ENCODE measurements around the gene PHLDB2. TPM values are rescaled to one million over a fixed set of nuclear protein-coding genes. Genes with fewer than 3 reads are reported as not detected.

Gene PHLDB2
- total RNA-seq, 1 donor from 2014 or later: 0.80 TPM

GRCh38 chr3:111902534-111902933 is 43.5 kb downstream of the PHLDB2 start:
- intact Hi-C loops (cut with micrococcal nuclease): no loop called here
- peaks cover 1% of the 10 kb centered on the region for H3K27me3 Mint-ChIP-seq (ENCODE audit: low read depth)
- no peak for DNase-seq (ENCODE audit: low spot score)
- no peaks in the 10 kb centered on the region for H3K9me3 Mint-ChIP-seq
- peaks cover 13% of the 10 kb centered on the region for H3K4me1 Mint-ChIP-seq (ENCODE audit: low read depth)
- H3K27ac Mint-ChIP-seq: no peak overlapping the region
- no peaks in the 10 kb centered on the region for H3K36me3 Mint-ChIP-seq (ENCODE audit: low read depth)
- H3K4me3 Mint-ChIP-seq (ENCODE audit: low read depth): no peak overlapping the region

DNA sequence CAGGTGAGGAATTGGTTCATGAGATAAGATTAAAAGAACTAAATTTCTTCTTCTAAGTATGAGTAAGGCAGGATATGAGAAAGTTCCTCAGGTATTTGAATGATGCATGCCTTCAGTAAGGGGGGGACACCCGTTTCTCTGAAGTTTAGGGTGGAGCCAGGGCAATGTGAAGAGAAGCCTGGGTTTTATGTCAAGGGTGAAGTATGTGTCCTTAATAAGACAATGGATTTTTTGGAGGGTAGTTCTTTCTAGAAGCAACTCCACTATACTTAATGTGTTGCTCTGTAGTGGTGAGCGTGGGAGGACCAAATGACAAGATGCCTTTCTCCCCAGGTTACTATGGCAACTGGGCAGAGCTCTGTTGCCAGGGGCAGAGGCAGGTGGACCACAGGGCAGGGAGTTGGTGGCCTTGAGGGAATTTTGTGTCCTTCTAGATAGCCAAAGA is 44.0 kb downstream of the PHLDB2 start:
- Mint-ChIP-seq H3K27ac (no peak overlapping the region), H3K4me3 (ENCODE audit: low read depth) (no peak overlapping the region), H3K4me1 (ENCODE audit: low read depth) (peaks cover 13% of the 10 kb centered on the region), H3K27me3 (ENCODE audit: low read depth) (peaks cover 1% of the 10 kb centered on the region), H3K9me3 (no peaks in the 10 kb centered on the region), H3K36me3 (ENCODE audit: low read depth) (no peaks in the 10 kb centered on the region)
- intact Hi-C loops (cut with micrococcal nuclease): no loop called here
- no peak for DNase-seq (ENCODE audit: low spot score)

DNA sequence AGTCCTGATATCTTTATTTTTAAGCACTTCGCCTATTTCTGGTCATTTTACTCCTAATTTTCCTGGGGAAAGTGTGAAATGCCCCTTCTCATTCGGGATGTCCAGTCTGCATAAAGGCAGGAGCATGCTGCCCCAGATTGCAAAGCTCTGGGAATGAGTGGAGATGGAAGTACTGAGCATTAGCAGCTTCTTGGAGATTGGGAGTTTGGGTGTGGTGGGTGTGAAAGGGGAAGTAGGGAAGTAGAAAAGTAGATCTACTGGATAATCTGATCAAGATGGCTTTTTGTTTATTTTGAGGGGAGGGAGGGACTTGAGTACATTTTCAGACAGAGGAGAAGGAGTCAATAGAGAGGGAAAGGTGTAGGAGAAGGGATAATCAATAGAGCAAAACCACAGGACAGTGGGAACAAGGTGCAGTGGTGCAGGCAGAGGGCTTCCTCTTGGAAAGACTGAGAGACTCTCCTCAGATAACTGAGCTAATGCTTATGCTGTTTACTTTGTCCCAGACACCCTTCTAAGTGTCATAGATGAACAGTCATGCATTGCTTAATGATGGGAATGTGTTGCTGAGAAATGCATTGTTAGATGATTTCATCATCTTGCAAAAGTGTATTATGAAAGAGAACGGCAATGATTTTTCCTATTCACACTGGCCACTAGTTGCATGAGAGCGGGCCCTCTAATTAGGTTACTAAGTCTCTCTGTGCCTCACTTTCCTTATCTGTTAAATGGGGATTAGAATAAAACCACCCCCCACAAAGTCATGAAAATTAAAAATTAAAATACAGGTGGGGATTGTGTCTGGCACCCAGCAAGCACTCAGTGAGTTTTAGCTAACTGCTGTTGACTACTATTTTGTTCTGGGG is 45.5 kb downstream of the PHLDB2 start:
- no peak overlapping the region for H3K27ac Mint-ChIP-seq
- no peaks in the 10 kb centered on the region for H3K36me3 Mint-ChIP-seq (ENCODE audit: low read depth)
- intact Hi-C loops (cut with micrococcal nuclease): no loop called here
- DNase-seq (ENCODE audit: low spot score): no peak
- H3K4me3 Mint-ChIP-seq (ENCODE audit: low read depth): no peak overlapping the region
- peaks cover 13% of the 10 kb centered on the region for H3K4me1 Mint-ChIP-seq (ENCODE audit: low read depth)
- H3K9me3 Mint-ChIP-seq: no peaks in the 10 kb centered on the region
- peaks cover 1% of the 10 kb centered on the region for H3K27me3 Mint-ChIP-seq (ENCODE audit: low read depth)

- H3K36me3 Mint-ChIP-seq (ENCODE audit: low read depth): no peaks in the 10 kb centered on the region
- no peak for DNase-seq (ENCODE audit: low spot score)
- H3K27me3 Mint-ChIP-seq (ENCODE audit: low read depth): peaks cover 10% of the 10 kb centered on the region
- H3K4me1 Mint-ChIP-seq (ENCODE audit: low read depth): peaks cover 6% of the 10 kb centered on the region
- intact Hi-C loops (cut with micrococcal nuclease): no loop called here
- H3K4me3 Mint-ChIP-seq (ENCODE audit: low read depth): no peak overlapping the region
- no peaks in the 10 kb centered on the region for H3K9me3 Mint-ChIP-seq
- H3K27ac Mint-ChIP-seq: no peak overlapping the region
Measured at GRCh38 chr3:111906656-111907055, 47.6 kb downstream of the PHLDB2 start.

- no peak overlapping the region for H3K27ac Mint-ChIP-seq
- no peaks in the 10 kb centered on the region for H3K36me3 Mint-ChIP-seq (ENCODE audit: low read depth)
- H3K4me1 Mint-ChIP-seq (ENCODE audit: low read depth): peaks cover 6% of the 10 kb centered on the region
- intact Hi-C loops (cut with micrococcal nuclease): no loop called here
- no peak for DNase-seq (ENCODE audit: low spot score)
- no peaks in the 10 kb centered on the region for H3K9me3 Mint-ChIP-seq
- peaks cover 14% of the 10 kb centered on the region for H3K27me3 Mint-ChIP-seq (ENCODE audit: low read depth)
- no peak overlapping the region for H3K4me3 Mint-ChIP-seq (ENCODE audit: low read depth)
Measured at GRCh38 chr3:111907151-111907550, 48.1 kb downstream of the PHLDB2 start.

DNA sequence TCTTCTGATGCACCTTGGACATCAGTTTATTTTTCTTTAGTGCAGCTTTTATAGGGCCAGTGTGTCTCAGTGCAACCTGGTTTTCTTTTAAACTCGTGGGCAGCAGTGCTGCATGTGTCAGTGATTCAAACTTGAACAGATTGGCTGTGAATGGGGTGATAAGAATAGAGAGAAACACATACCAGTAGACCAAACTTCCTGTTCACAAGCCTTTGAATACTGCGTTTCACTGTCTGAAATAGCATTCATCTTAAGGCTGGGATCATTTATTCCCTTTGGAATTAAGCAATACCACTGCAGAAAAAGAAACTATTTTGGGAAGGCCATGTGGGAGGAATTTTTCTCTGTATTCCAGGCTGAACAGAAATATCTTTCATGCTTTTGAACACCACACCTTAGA is 51.7 kb downstream of the PHLDB2 start:
- no peaks in the 10 kb centered on the region for H3K9me3 Mint-ChIP-seq
- no peak overlapping the region for H3K27ac Mint-ChIP-seq
- no peak overlapping the region for H3K4me3 Mint-ChIP-seq (ENCODE audit: low read depth)
- peaks cover 18% of the 10 kb centered on the region for H3K27me3 Mint-ChIP-seq (ENCODE audit: low read depth)
- intact Hi-C loops (cut with micrococcal nuclease): no loop called here
- no peaks in the 10 kb centered on the region for H3K36me3 Mint-ChIP-seq (ENCODE audit: low read depth)
- H3K4me1 Mint-ChIP-seq (ENCODE audit: low read depth): peaks cover 2% of the 10 kb centered on the region
- DNase-seq (ENCODE audit: low spot score): no peak

- intact Hi-C loops (cut with micrococcal nuclease): no loop called here
- Mint-ChIP-seq H3K27me3 (ENCODE audit: low read depth) (peaks cover 22% of the 10 kb centered on the region), H3K27ac (no peak overlapping the region), H3K36me3 (ENCODE audit: low read depth) (no peaks in the 10 kb centered on the region), H3K4me1 (ENCODE audit: low read depth) (peaks cover 2% of the 10 kb centered on the region), H3K4me3 (ENCODE audit: low read depth) (no peak overlapping the region), H3K9me3 (no peaks in the 10 kb centered on the region)
- no peak for DNase-seq (ENCODE audit: low spot score)
Measured at GRCh38 chr3:111911446-111911845, 52.4 kb downstream of the PHLDB2 start.

DNA sequence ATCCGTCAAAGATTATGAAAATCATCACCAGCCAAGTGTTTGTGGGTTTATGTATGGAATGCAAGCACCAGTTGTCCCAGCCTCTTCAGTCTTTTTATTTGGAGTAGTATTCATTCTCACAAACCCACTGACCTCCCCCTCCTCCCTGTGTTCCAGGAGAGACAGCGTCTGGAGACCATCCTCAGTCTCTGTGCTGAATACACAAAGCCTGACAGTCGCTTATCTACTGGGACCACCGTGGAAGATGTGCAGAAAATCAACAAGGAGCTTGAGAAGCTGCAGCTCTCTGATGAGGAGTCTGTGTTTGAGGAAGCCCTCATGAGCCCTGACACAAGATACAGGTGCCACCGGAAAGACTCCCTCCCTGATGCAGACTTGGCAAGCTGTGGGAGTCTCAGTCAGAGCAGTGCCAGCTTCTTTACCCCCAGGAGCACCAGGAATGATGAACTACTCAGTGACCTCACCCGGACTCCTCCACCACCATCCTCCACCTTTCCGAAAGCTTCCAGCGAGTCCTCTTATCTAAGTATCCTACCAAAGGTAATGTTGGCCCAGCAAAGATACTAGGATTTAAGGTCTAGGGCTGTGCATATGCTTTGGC is 54.2 kb downstream of the PHLDB2 start:
- Mint-ChIP-seq H3K36me3 (ENCODE audit: low read depth) (no peaks in the 10 kb centered on the region), H3K27me3 (ENCODE audit: low read depth) (peaks cover 21% of the 10 kb centered on the region), H3K27ac (no peak overlapping the region), H3K9me3 (no peaks in the 10 kb centered on the region), H3K4me3 (ENCODE audit: low read depth) (no peak overlapping the region), H3K4me1 (ENCODE audit: low read depth) (peaks cover 2% of the 10 kb centered on the region)
- DNase-seq (ENCODE audit: low spot score): no peak
- intact Hi-C loops (cut with micrococcal nuclease): no loop called here

DNA sequence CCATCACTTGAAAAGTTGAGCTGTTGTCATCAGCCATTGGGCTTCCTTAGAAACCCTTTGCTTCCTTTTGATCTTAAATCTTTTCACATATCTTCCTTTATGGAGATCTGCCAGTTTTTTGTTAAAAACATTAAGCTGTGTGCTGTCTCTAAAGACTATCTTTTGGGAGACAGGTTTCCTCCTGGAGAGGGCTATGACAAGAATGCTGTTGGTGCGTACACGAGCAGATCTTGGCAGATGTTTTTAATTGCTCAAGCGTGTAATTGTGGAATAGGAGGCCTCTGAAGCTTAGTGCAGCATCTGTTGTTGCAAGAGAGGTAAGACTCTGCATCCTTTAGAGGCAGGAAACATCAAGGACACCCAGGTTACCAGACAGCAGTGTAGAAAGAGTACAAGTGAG is 56.8 kb downstream of the PHLDB2 start:
- no peak for DNase-seq (ENCODE audit: low spot score)
- H3K9me3 Mint-ChIP-seq: no peaks in the 10 kb centered on the region
- H3K4me3 Mint-ChIP-seq (ENCODE audit: low read depth): no peak overlapping the region
- H3K36me3 Mint-ChIP-seq (ENCODE audit: low read depth): no peaks in the 10 kb centered on the region
- no peaks in the 10 kb centered on the region for H3K4me1 Mint-ChIP-seq (ENCODE audit: low read depth)
- intact Hi-C loops (cut with micrococcal nuclease): no loop called here
- H3K27ac Mint-ChIP-seq: no peak overlapping the region
- peaks cover 24% of the 10 kb centered on the region for H3K27me3 Mint-ChIP-seq (ENCODE audit: low read depth)

GRCh38 chr3:111917300-111917699 is 58.2 kb downstream of the PHLDB2 start:
- Mint-ChIP-seq H3K4me1 (ENCODE audit: low read depth) (no peaks in the 10 kb centered on the region), H3K27ac (no peak overlapping the region), H3K4me3 (ENCODE audit: low read depth) (no peak overlapping the region), H3K27me3 (ENCODE audit: low read depth) (peaks cover 15% of the 10 kb centered on the region), H3K9me3 (no peaks in the 10 kb centered on the region), H3K36me3 (ENCODE audit: low read depth) (no peaks in the 10 kb centered on the region)
- no peak for DNase-seq (ENCODE audit: low spot score)
- intact Hi-C loops (cut with micrococcal nuclease): no loop called here

- no peak overlapping the region for H3K4me3 Mint-ChIP-seq (ENCODE audit: low read depth)
- DNase-seq (ENCODE audit: low spot score): no peak
- H3K36me3 Mint-ChIP-seq (ENCODE audit: low read depth): no peaks in the 10 kb centered on the region
- H3K27ac Mint-ChIP-seq: no peak overlapping the region
- peaks cover 11% of the 10 kb centered on the region for H3K27me3 Mint-ChIP-seq (ENCODE audit: low read depth)
- no peaks in the 10 kb centered on the region for H3K9me3 Mint-ChIP-seq
- intact Hi-C loops (cut with micrococcal nuclease): no loop called here
- peaks cover 4% of the 10 kb centered on the region for H3K4me1 Mint-ChIP-seq (ENCODE audit: low read depth)
Measured at GRCh38 chr3:111919370-111920065, 60.5 kb downstream of the PHLDB2 start.

DNA sequence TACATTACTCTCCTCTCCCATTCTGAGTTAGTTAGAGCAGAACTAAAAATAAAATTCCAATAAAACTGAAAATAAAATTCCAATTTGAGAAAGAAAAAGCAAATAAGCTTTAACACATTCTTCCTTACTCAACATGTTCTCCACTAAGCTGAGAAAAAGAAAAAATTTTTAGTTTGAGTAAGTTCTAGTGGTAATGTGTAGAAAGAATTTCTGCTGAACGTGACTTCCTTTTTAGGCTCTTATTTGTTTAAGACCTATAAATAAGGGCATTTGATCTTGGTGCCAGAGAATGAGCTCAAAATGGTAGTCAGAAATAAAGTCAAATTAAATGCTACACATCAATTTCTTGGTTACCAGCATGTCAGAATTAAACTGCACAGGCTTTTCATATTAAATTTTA is 62.1 kb downstream of the PHLDB2 start:
- Mint-ChIP-seq H3K27ac (no peak overlapping the region), H3K4me3 (ENCODE audit: low read depth) (no peak overlapping the region), H3K9me3 (no peaks in the 10 kb centered on the region), H3K4me1 (ENCODE audit: low read depth) (peaks cover 4% of the 10 kb centered on the region), H3K27me3 (ENCODE audit: low read depth) (peaks cover 7% of the 10 kb centered on the region), H3K36me3 (ENCODE audit: low read depth) (no peaks in the 10 kb centered on the region)
- intact Hi-C loops (cut with micrococcal nuclease): no loop called here
- DNase-seq (ENCODE audit: low spot score): no peak
